HG02981 (cell line): ENCODE data around the gene RBM44.

ENCODE experiments used
- ATAC-seq: cut with Tn5 transposase; IDR thresholded peaks from one replicate; pipeline ENCODE4 v1.9.1; 2021; ENCODE audit warnings: mild to moderate bottlenecking, moderate library complexity; ENCODE audit not compliant: unreplicated experiment

Gene RBM44

GRCh38 chr2:237885111-237885930 lies 86.7 kb downstream of the RBM44 start:
- ATAC-seq: no peak

- ATAC-seq: no peak
Observed at GRCh38 chr2:237885931-237886684, 87.5 kb downstream of the RBM44 start.

- no peak for ATAC-seq
Observed at GRCh38 chr2:237886685-237887481, 88.3 kb downstream of the RBM44 start.

- no peak for ATAC-seq
Observed at GRCh38 chr2:237888389-237888788, 89.8 kb downstream of the RBM44 start.

GRCh38 chr2:237889016-237889415 lies 90.4 kb downstream of the RBM44 start:
- ATAC-seq: no peak

- ATAC-seq: no peak
Observed at GRCh38 chr2:237889811-237890210, 91.2 kb downstream of the RBM44 start.
